NCI-H187 (cell line): ENCODE measurements around the gene FEZF1.

ENCODE experiments used
- DNase-seq, 2 experiments: peaks; one replicate each; lab custom pipeline; 2025; lab: John Stamatoyannopoulos, UW

Gene FEZF1

GRCh38 chr7:122304319-122304975 is at the start of gene FEZF1:
FEZF1 (minus strand) TSS chr7:122304750; CDS start chr7:122304437, 313 bp downstream.
- DNase-seq = peak in 1 of 2 experiments; percentile 34

DNA sequence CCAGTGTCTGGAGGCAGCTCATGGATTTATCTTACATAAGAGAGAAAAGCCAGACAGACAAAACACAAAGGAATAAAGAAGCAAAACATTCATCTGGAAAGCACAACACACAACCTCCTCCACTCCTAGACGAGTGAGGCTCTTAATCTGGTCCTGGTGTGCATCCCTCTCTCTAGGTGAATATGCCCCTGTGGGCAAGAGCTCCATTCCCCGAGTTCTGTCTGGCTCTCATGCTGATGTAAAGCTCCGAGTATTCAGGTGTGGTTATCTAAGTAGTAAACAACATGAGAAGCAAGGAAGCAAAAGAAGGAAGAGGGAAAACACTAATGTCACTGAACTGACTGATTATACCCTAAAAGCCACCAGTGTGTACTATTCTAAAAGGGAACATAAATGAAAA is 47.9 kb upstream of the FEZF1 start:
- DNase-seq = no peak

- no peak for DNase-seq
Observed at GRCh38 chr7:122350701-122351100, 46.2 kb upstream of the FEZF1 start.

GRCh38 chr7:122344303-122344620 is 39.7 kb upstream of the FEZF1 start:
- DNase-seq = no peak

- no peak for DNase-seq
Observed at GRCh38 chr7:122343601-122344302, 39.2 kb upstream of the FEZF1 start.

DNA sequence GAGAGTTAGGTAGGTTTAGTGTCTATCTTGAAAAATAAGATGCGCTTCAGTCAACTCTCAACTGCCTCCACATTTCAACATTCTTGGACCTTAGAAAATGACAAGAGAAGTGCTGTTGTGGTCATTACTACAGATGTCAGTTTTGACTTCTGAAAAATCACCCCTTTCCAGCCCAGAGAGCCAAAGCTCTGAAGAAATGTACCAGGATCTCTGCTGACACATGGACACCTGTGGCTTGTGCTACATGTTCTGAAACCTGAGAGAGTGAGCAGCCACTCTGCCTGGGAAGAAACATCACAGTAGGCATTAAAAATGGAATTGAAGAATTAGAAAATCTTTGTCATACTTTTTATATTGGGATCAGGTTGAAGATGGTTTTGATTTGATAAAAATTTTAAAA is 35.9 kb upstream of the FEZF1 start:
- no peak for DNase-seq

GRCh38 chr7:122339145-122339904 is 34.8 kb upstream of the FEZF1 start:
- DNase-seq = no peak

- no peak for DNase-seq
Observed at GRCh38 chr7:122337011-122337410, 32.5 kb upstream of the FEZF1 start.

DNA sequence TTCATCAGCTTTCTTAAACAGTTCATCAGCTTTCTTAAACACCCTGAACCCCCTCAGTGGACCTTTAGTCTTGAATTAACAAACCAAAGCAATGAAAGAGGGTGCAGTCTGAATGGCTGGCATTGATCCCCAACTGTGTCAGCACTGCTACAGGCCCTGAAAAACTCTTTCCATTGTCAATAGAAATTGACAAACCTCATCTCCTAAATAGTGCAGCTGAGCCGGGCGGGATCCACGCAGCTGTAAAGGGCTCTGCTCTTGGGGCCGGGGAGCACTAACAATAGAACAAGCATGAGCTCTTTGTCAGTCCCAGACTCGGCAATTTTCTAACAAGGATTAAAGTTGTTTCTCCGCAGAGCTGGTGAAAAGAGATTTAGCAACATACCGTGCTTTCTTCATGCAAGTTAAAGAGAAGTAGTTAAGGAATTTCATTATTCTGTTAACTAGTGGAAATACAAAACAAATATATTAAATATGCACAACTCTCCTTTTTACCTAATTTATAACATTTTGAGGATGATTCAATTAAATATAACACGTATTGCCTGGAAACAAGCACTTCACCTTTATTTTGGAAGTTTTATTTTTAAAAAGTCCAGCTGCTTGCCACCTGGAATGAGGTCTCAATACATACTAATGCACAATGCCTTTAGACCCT is 24.7 kb upstream of the FEZF1 start:
- DNase-seq = no peak

DNA sequence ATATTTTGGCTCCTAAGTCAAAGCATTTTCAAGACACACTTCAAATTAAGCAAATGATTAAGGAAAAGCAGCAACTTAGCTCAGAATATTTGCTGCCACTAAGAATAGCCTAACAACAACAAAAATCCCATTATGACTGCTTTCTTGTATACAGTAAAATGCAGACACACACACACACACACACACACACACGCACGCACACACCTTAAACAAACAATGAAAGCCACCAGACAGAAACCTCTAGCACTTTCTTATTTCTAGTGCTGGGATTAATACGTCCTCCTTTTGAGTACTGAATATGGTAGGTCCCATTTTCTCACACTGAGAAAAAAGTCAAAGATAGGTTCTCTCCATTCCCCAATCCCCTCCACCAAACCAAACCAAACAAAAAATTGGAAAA is 23.4 kb upstream of the FEZF1 start:
- no peak for DNase-seq

- DNase-seq = no peak
Observed at GRCh38 chr7:122316467-122317388, 12.2 kb upstream of the FEZF1 start.

DNA sequence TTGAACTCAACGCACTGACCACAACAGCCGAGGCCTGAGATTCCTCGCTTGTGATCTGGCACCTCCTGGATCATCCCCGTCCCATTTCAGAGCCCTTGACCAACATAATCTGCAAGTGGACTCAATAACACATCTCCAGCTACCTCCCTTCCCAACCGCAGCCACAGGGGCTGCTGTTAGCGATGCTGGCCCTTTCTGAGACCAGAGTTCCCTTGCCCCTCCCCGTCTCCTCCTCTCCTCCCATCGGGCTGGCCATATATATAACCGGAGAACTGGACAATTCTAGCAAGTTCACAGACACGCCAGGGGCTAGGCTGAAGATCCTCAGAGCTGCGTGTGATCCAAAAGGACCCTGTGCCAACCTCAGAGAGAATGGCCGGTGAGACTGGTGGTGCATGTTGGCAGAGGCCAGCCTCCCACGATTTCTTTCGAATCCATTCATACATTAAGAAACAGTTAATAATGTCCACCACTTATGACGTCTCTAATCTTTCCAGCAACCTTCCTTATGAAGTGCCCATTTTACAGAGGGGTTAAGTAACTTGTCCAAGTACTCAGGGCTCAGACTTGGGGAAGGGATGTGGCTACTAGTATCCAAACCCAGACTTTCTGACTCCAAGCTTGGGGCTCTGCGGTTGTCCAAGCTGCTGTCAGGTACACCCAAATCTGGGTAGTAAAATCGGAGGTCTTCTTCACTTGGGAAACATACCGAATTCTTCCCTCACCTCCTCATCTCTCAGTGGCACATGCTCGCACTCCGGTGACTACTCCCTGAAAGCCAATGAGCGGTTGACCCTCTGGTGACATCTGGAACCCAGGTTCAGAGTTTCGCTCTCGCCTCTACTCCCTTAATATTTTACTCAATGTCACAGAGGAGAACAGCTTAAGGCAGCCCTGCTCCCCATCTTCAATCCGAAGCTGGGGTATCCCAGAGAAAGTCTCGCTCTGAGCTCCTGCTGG is 11.2 kb upstream of the FEZF1 start:
- DNase-seq = no peak

- no peak for DNase-seq
Observed at GRCh38 chr7:122314284-122314683, 9.7 kb upstream of the FEZF1 start.

DNA sequence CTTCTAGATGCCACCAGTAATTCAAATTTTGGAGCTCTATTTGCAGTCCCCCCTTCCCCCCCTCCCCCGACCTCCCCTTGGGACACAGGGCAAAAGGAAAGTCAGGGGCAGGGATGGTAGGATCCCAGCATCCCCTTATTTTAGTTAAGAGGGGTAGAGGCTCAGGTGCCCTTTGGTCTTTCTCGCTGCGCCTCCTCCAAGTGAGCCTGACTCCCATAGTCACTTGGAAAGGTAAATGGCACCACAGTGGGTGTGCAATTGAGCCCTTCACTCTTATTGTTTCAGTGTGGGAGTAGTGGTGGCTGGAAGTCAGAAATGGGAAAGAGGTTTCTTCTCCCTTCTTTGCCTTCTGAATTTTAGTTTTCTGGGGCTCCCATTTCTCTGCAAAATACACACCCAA is 8.2 kb upstream of the FEZF1 start:
- no peak for DNase-seq

- no peak for DNase-seq
Observed at GRCh38 chr7:122311734-122312450, 7.3 kb upstream of the FEZF1 start.

- DNase-seq = no peak
Observed at GRCh38 chr7:122311050-122311700, 6.6 kb upstream of the FEZF1 start.

GRCh38 chr7:122310119-122311021 is 5.8 kb upstream of the FEZF1 start:
- DNase-seq = no peak

GRCh38 chr7:122309421-122309820 is 4.9 kb upstream of the FEZF1 start:
- no peak for DNase-seq
